HL-60 (cell line): ENCODE measurements around the gene BICDL2.

Source experiments
- DNase-seq, 2 experiments: peaks; one replicate each; pipeline ENCODE4 v3.0.0-alpha.2; 2010 to 2020; ENCODE audit warnings: low read depth in 1 of 2, low spot score in 1 of 2
- H3K27ac ChIP-seq: fragments of 250-450 bp; sonication (Bioruptor Pico); replicated peaks from 2 replicates; pipeline ENCODE4 v1.5.1; 2020; ENCODE audit warnings: mild to moderate bottlenecking, moderate library complexity
- H3K27me3 ChIP-seq: fragments of 250-450 bp; sonication (Bioruptor Pico); 2 replicates; pipeline ENCODE4 v1.5.1; 2021; ENCODE audit warnings: mild to moderate bottlenecking, moderate library complexity; ENCODE audit not compliant: insufficient read depth, poor library complexity, severe bottlenecking
- H3K4me3 ChIP-seq: replicated peaks from 2 replicates; pipeline ENCODE4 v1.5.1; 2011; ENCODE audit warnings: mild to moderate bottlenecking, control low read depth, low read length; ENCODE audit not compliant: insufficient read depth
- CTCF ChIP-seq: IDR thresholded peaks from one replicate; pipeline ENCODE4 v1.5.1; 2011; ENCODE audit warnings: low read length, control low read depth, inconsistent platforms; ENCODE audit not compliant: insufficient read depth
- GABPA ChIP-seq: IDR thresholded peaks from 2 replicates; pipeline ENCODE4 v1.6.1; 2012; ENCODE audit warnings: low read depth
- POLR2AphosphoS5 ChIP-seq: IDR thresholded peaks from 2 replicates; pipeline ENCODE4 v1.6.1; 2012; ENCODE audit warnings: low read depth
- SPI1 ChIP-seq: IDR thresholded peaks from 2 replicates; pipeline ENCODE4 v1.6.1; 2012; ENCODE audit warnings: low read depth, mild to moderate bottlenecking, borderline replicate concordance
- TF ChIP-seq, protein P1 (sequence below): IDR thresholded peaks from 2 replicates; pipeline ENCODE4 v1.6.1; 2012; ENCODE audit warnings: low read depth; ENCODE audit not compliant: insufficient replicate concordance

The BICDL2 gene

GRCh38 chr16:2988590-2989099 is 48.1 kb downstream of the BICDL2 start:
- TF ChIP-seq SPI1 (no peak), GABPA (no peak), POLR2AphosphoS5 (no peak), CTCF (no peak)
- TF ChIP-seq, protein P1, sequence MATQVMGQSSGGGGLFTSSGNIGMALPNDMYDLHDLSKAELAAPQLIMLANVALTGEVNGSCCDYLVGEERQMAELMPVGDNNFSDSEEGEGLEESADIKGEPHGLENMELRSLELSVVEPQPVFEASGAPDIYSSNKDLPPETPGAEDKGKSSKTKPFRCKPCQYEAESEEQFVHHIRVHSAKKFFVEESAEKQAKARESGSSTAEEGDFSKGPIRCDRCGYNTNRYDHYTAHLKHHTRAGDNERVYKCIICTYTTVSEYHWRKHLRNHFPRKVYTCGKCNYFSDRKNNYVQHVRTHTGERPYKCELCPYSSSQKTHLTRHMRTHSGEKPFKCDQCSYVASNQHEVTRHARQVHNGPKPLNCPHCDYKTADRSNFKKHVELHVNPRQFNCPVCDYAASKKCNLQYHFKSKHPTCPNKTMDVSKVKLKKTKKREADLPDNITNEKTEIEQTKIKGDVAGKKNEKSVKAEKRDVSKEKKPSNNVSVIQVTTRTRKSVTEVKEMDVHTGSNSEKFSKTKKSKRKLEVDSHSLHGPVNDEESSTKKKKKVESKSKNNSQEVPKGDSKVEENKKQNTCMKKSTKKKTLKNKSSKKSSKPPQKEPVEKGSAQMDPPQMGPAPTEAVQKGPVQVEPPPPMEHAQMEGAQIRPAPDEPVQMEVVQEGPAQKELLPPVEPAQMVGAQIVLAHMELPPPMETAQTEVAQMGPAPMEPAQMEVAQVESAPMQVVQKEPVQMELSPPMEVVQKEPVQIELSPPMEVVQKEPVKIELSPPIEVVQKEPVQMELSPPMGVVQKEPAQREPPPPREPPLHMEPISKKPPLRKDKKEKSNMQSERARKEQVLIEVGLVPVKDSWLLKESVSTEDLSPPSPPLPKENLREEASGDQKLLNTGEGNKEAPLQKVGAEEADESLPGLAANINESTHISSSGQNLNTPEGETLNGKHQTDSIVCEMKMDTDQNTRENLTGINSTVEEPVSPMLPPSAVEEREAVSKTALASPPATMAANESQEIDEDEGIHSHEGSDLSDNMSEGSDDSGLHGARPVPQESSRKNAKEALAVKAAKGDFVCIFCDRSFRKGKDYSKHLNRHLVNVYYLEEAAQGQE = no peak
- Histone ChIP-seq H3K4me3 (no peak overlapping the region), H3K27ac (no peak overlapping the region), H3K27me3 (peaks cover 2% of the 10 kb centered on the region)
- DNase-seq = no peak

- no peak for TF ChIP-seq POLR2AphosphoS5
- TF ChIP-seq SPI1 = no peak
- no peak for TF ChIP-seq CTCF
- TF ChIP-seq, protein P1 = no peak
- no peak for TF ChIP-seq GABPA
- Histone ChIP-seq H3K27me3 (peaks cover 2% of the 10 kb centered on the region), H3K4me3 (no peak overlapping the region), H3K27ac (no peak overlapping the region)
- DNase-seq = no peak
Observed at GRCh38 chr16:2987833-2988232, 48.9 kb downstream of the BICDL2 start.

DNA sequence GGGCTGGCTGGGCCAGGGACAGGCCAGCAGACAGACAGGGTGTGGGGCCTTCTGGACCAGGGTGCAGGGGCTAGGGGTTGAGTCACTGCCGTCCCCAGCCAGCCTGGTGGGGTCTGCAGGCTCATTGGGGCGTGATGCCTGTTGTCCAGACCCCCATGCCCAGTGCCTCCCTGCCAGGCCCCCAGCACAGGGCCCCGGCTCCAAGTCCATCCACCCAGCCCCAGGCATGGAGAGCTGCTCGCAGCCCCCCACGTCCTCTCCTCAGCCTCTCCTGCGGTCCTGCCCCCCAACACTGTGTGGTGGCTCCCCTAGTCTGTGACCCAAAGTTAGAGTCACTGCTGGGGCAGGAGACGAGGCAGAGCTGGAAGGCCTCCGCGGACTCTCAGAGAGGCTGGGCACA is 49.5 kb downstream of the BICDL2 start:
- TF ChIP-seq, protein P1 = no peak
- no peak for TF ChIP-seq CTCF
- TF ChIP-seq GABPA = no peak
- no peak for TF ChIP-seq SPI1
- no peak for TF ChIP-seq POLR2AphosphoS5
- no peak overlapping the region for H3K27ac ChIP-seq
- peaks cover 2% of the 10 kb centered on the region for H3K27me3 ChIP-seq
- H3K4me3 ChIP-seq = no peak overlapping the region
- DNase-seq = no peak
